H9 (cell line): ENCODE data around the gene ST3GAL6. TPM values are rescaled to one million over a fixed set of nuclear protein-coding genes. Genes with fewer than 3 reads are reported as not detected.
A peak's percentile ranks its signal among the peaks of the same experiment; 100 is the strongest.

Experiments used
- DNase-seq: peaks from one replicate; pipeline ENCODE4 v3.0.0-alpha.2; 2017
- H2AFZ ChIP-seq: one replicate; pipeline ENCODE4 v1.6.1; 2013; ENCODE audit warnings: mild to moderate bottlenecking, low read length, control low read depth, moderate library complexity
- H2AK5ac ChIP-seq: 2 replicates; pipeline ENCODE4 v1.6.1; 2013; ENCODE audit warnings: low read length, control low read depth, mixed read lengths; ENCODE audit not compliant: insufficient read length
- H2BK120ac ChIP-seq: one replicate; pipeline ENCODE4 v1.6.1; 2013; ENCODE audit warnings: low read depth, mild to moderate bottlenecking, low read length, control low read depth, inconsistent platforms; ENCODE audit not compliant: poor library complexity, severe bottlenecking
- H2BK12ac ChIP-seq: 2 replicates; pipeline ENCODE4 v1.6.1; 2013; ENCODE audit warnings: low read length, control low read depth, mixed read lengths, low read depth; ENCODE audit not compliant: insufficient read length
- H2BK15ac ChIP-seq: 2 replicates; pipeline ENCODE4 v1.6.1; 2013; ENCODE audit warnings: low read depth, low read length, control low read depth
- H2BK20ac ChIP-seq: one replicate; pipeline ENCODE4 v1.6.1; 2013; ENCODE audit warnings: low read depth, mild to moderate bottlenecking, low read length, control low read depth, inconsistent platforms; ENCODE audit not compliant: poor library complexity, severe bottlenecking
- H2BK5ac ChIP-seq: 2 replicates; pipeline ENCODE4 v1.6.1; 2013; ENCODE audit warnings: low read length, control low read depth, mixed read lengths; ENCODE audit not compliant: insufficient read length
- H3K14ac ChIP-seq: 2 replicates; pipeline ENCODE4 v1.6.1; 2013; ENCODE audit warnings: low read length, control low read depth; ENCODE audit not compliant: insufficient read depth
- H3K18ac ChIP-seq: 2 replicates; pipeline ENCODE4 v1.6.1; 2013; ENCODE audit warnings: low read depth, mild to moderate bottlenecking, mixed read lengths, low read length, control low read depth; ENCODE audit not compliant: insufficient read length
- H3K23ac ChIP-seq: 2 replicates; pipeline ENCODE4 v1.6.1; 2013; ENCODE audit warnings: low read length, control low read depth, mixed read lengths, low read depth; ENCODE audit not compliant: insufficient read length
- H3K23me2 ChIP-seq: 2 replicates; pipeline ENCODE4 v1.6.1; 2013; ENCODE audit warnings: low read depth, mild to moderate bottlenecking, mixed read lengths, low read length, control low read depth; ENCODE audit not compliant: insufficient read length, poor library complexity, severe bottlenecking
- H3K27ac ChIP-seq: 2 replicates; pipeline ENCODE4 v1.5.1; 2013; ENCODE audit warnings: low read length, control low read depth, mixed read lengths, low read depth; ENCODE audit not compliant: insufficient read length
- H3K27me3 ChIP-seq: 2 replicates; pipeline ENCODE4 v1.6.1; 2013; ENCODE audit warnings: low read length, control low read depth, inconsistent platforms; ENCODE audit not compliant: insufficient read depth
- H3K4ac ChIP-seq: 2 replicates; pipeline ENCODE4 v1.6.1; 2013; ENCODE audit warnings: low read depth, mild to moderate bottlenecking, control low read depth, inconsistent platforms, low read length, moderate library complexity
- H3K4me1 ChIP-seq: 2 replicates; pipeline ENCODE4 v1.6.1; 2013; ENCODE audit warnings: low read length, control low read depth, inconsistent platforms; ENCODE audit not compliant: insufficient read depth
- H3K4me2 ChIP-seq: 2 replicates; pipeline ENCODE4 v1.6.1; 2013; ENCODE audit warnings: low read length, control low read depth, mixed read lengths; ENCODE audit not compliant: insufficient read length, insufficient read depth
- H3K56ac ChIP-seq: 2 replicates; pipeline ENCODE4 v1.6.1; 2013; ENCODE audit warnings: low read depth, mild to moderate bottlenecking, mixed read lengths, low read length, control low read depth; ENCODE audit not compliant: insufficient read length
- H3K79me1 ChIP-seq: 2 replicates; pipeline ENCODE4 v1.6.1; 2013; ENCODE audit warnings: low read depth, mild to moderate bottlenecking, moderate library complexity, low read length, control low read depth, inconsistent platforms; ENCODE audit not compliant: insufficient read depth, poor library complexity, severe bottlenecking
- H3K79me2 ChIP-seq: 2 replicates; pipeline ENCODE4 v1.6.1; 2013; ENCODE audit warnings: low read length, control low read depth, inconsistent platforms; ENCODE audit not compliant: insufficient read depth
- H3K9ac ChIP-seq: 2 replicates; pipeline ENCODE4 v1.6.1; 2013; ENCODE audit warnings: low read length, control low read depth, mixed read lengths; ENCODE audit not compliant: insufficient read length; ENCODE audit errors: extremely low read depth
- H3K9me3 ChIP-seq: one replicate; pipeline ENCODE4 v1.6.1; 2013; ENCODE audit warnings: low read depth, low read length, inconsistent platforms; ENCODE audit not compliant: control insufficient read depth
- H3T11ph ChIP-seq: one replicate; pipeline ENCODE4 v1.6.1; 2013; ENCODE audit warnings: mild to moderate bottlenecking, low read length, control low read depth, inconsistent platforms
- H4K20me1 ChIP-seq: one replicate; pipeline ENCODE4 v1.6.1; 2013; ENCODE audit not compliant: control insufficient read depth, insufficient read length, insufficient read depth
- H4K5ac ChIP-seq: 2 replicates; pipeline ENCODE4 v1.6.1; 2013; ENCODE audit warnings: low read depth, mild to moderate bottlenecking, mixed read lengths, low read length, control low read depth; ENCODE audit not compliant: insufficient read length
- H4K8ac ChIP-seq: replicated peaks from 2 replicates; pipeline ENCODE4 v1.6.1; 2013; ENCODE audit warnings: low read length, control low read depth, mixed read lengths, low read depth; ENCODE audit not compliant: insufficient read length
- H4K91ac ChIP-seq: 2 replicates; pipeline ENCODE4 v1.6.1; 2013; ENCODE audit warnings: low read depth, mild to moderate bottlenecking, moderate library complexity, mixed read lengths, low read length, control low read depth; ENCODE audit not compliant: insufficient read length
- H3K27ac Mint-ChIP-seq, 3 experiments: 2 replicates in 2 of 3; 3 replicates in 1 of 3; pipeline ENCODE4 v1.8.0; 2020 to 2021; ENCODE audit warnings: mixed read lengths in 3 of 3, mild to moderate bottlenecking in 1 of 3, moderate library complexity in 1 of 3
- H3K27me3 Mint-ChIP-seq: 2 replicates; pipeline ENCODE4 v1.8.0; 2021; ENCODE audit warnings: low read depth, mild to moderate bottlenecking, moderate library complexity, mixed read lengths
- H3K36me3 Mint-ChIP-seq, 3 experiments: 2 replicates in 2 of 3; 3 replicates in 1 of 3; pipeline ENCODE4 v1.8.0; 2020 to 2021; ENCODE audit warnings: low read depth in 3 of 3, mixed read lengths in 3 of 3; ENCODE audit not compliant: insufficient read depth in 1 of 3
- H3K4me1 Mint-ChIP-seq, 2 experiments: 2 replicates each; pipeline ENCODE4 v1.8.0; 2020; ENCODE audit warnings: mixed read lengths in 2 of 2
- H3K4me3 Mint-ChIP-seq, 2 experiments: 2 replicates in 1 of 2; 3 replicates in 1 of 2; pipeline ENCODE4 v1.8.0; 2020 to 2021; ENCODE audit warnings: mild to moderate bottlenecking in 2 of 2, mixed read lengths in 2 of 2, moderate library complexity in 1 of 2
- H3K9me3 Mint-ChIP-seq, 2 experiments: 2 replicates in 1 of 2; 3 replicates in 1 of 2; pipeline ENCODE4 v1.8.0; 2020; ENCODE audit warnings: mild to moderate bottlenecking in 2 of 2, mixed read lengths in 2 of 2, moderate library complexity in 1 of 2
- WGBS: extraction: QIAGEN DNeasy Blood & Tissue Kit; methylation state at CpG from one replicate; pipeline ENCODE4 v1.1.7; 2013; ENCODE audit warnings: missing lambda C conversion rate, low lambda C conversion rate, mixed read lengths; ENCODE audit not compliant: insufficient read length; ENCODE audit errors: extremely low coverage; 5-methylcytosine and 5-hydroxymethylcytosine counted together
- total RNA-seq: library from RNA; stranded (reverse); gene quantifications from 2 replicates; pipeline ENCODE4 v1.2.1, GENCODE V29; 2021
- TF ChIP-seq, protein P1 (sequence below): fragments of 200-600 bp; sonication (generic); conservative IDR thresholded peaks from 3 replicates; pipeline ENCODE4 v1.8.0; 2021; ENCODE audit warnings: antibody characterized with exemption, mild to moderate bottlenecking

The ST3GAL6 gene
- total RNA-seq, 1 experiment from 2014 or later, result 6.4 TPM

GRCh38 chr3:98793971-98794370 is 30.8 kb downstream of the ST3GAL6 start:
- Histone ChIP-seq H3K27ac (no peak overlapping the region), H3K79me2 (no peaks in the 10 kb centered on the region), H2BK12ac (no peak overlapping the region), H3K4ac (no peak overlapping the region), H3K9ac (no peak overlapping the region), H3K27me3 (no peaks in the 10 kb centered on the region), H3K79me1 (no peaks in the 10 kb centered on the region), H2AFZ (no peak overlapping the region), H3K14ac (no peak overlapping the region), H4K91ac (no peak overlapping the region), H3K4me2 (no peak overlapping the region), H3K18ac (no peak overlapping the region), H3K23me2 (no peaks in the 10 kb centered on the region), H2BK5ac (no peak overlapping the region), H2BK120ac (no peak overlapping the region), H4K8ac (no peak overlapping the region), H4K5ac (no peak overlapping the region), H2BK15ac (no peak overlapping the region), H3K56ac (no peak overlapping the region), H4K20me1 (no peaks in the 10 kb centered on the region), H3K9me3 (no peaks in the 10 kb centered on the region), H3T11ph (no peak overlapping the region), H3K4me1 (no peaks in the 10 kb centered on the region), H2AK5ac (no peak overlapping the region), H3K23ac (no peak overlapping the region), H2BK20ac (no peak overlapping the region)
- whole genome bisulfite sequencing, result no CpG with 5 or more reads among the region's 3 CpGs
- Mint-ChIP-seq H3K36me3 (peaks cover 0 to 9% (median 9%) of the 10 kb centered on the region in 3 experiments; a peak in 4 of 7 replicates), H3K27me3 (no peaks in the 10 kb centered on the region), H3K4me3 (no peak overlapping the region), H3K4me1 (peaks cover 4 to 6% of the 10 kb centered on the region in 2 experiments; a peak in 3 of 4 replicates), H3K27ac (peak overlapping the region in 1 of 3 experiments; percentile 64; a peak in 3 of 7 replicates), H3K9me3 (no peaks in the 10 kb centered on the region)
- TF ChIP-seq, protein P1, sequence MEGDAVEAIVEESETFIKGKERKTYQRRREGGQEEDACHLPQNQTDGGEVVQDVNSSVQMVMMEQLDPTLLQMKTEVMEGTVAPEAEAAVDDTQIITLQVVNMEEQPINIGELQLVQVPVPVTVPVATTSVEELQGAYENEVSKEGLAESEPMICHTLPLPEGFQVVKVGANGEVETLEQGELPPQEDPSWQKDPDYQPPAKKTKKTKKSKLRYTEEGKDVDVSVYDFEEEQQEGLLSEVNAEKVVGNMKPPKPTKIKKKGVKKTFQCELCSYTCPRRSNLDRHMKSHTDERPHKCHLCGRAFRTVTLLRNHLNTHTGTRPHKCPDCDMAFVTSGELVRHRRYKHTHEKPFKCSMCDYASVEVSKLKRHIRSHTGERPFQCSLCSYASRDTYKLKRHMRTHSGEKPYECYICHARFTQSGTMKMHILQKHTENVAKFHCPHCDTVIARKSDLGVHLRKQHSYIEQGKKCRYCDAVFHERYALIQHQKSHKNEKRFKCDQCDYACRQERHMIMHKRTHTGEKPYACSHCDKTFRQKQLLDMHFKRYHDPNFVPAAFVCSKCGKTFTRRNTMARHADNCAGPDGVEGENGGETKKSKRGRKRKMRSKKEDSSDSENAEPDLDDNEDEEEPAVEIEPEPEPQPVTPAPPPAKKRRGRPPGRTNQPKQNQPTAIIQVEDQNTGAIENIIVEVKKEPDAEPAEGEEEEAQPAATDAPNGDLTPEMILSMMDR, result no peak
- no peak for DNase-seq
